GM10266 (cell line): ENCODE results near the gene MAN1C1.

Source experiments
- DNase-seq: peaks from one replicate; pipeline ENCODE4 v3.0.0; 2012; ENCODE audit errors: extremely low spot score
- CTCF ChIP-seq: IDR thresholded peaks from 2 replicates; pipeline ENCODE4 v1.5.1; 2012; ENCODE audit warnings: mild to moderate bottlenecking, low read depth; ENCODE audit not compliant: control insufficient read depth, insufficient read depth; ENCODE audit errors: missing control alignments

Gene MAN1C1

GRCh38 chr1:25683177-25683576 is 66.6 kb downstream of the MAN1C1 start:
- DNase-seq = no peak

GRCh38 chr1:25683731-25684130 is 67.1 kb downstream of the MAN1C1 start:
- no peak for TF ChIP-seq CTCF
- no peak for DNase-seq

More at GRCh38 chr1:25683177-25683576, 66.6 kb downstream of the MAN1C1 start:
- TF ChIP-seq CTCF = no peak

- TF ChIP-seq CTCF = no peak
- no peak for DNase-seq
Observed at GRCh38 chr1:25684216-25684965, 67.8 kb downstream of the MAN1C1 start.

- DNase-seq = no peak
- no peak for TF ChIP-seq CTCF
Observed at GRCh38 chr1:25685211-25685750, 68.7 kb downstream of the MAN1C1 start.

GRCh38 chr1:25685938-25686665 is 69.5 kb downstream of the MAN1C1 start:
- TF ChIP-seq CTCF = no peak
- no peak for DNase-seq

- no peak for TF ChIP-seq CTCF
- no peak for DNase-seq
Observed at GRCh38 chr1:25687221-25688017, 70.8 kb downstream of the MAN1C1 start.
